Measurements from ENCODE around the gene BCS1L.

The BCS1L gene

DNA sequence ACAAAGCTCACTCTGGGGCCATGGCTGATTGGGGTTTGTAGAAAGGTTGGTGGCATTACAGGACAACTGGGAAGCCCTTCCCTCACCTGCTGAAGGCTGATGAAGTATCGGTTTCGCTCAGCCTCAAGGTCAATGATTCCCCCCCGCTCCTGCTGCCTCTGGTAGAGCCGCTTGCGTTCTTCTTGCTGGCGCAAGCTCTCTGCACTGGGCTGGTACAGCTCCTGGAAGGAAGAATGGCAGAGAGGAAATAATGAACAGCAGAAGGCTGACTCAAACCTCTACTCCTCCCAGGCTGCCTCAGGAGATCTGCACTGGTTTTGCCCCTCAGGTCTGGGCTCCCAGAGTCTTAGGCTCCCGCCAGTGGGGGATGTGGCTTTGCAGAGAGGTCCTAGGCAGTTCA lies 5.2 kb downstream of the BCS1L start:
- Histone ChIP-seq H3K4me1 (ENCODE audit: insufficient read depth, poor library complexity, severe bottlenecking) (no peaks in the 10 kb centered on the region), H3K27ac (ENCODE audit: poor library complexity, severe bottlenecking) (no peak overlapping the region), H3K36me3 (ENCODE audit: low read depth) (peaks cover 54% of the 10 kb centered on the region), H3K27me3 (ENCODE audit: insufficient read depth, poor library complexity, severe bottlenecking) (no peaks in the 10 kb centered on the region), H3K9me3 (ENCODE audit: severe bottlenecking) (no peaks in the 10 kb centered on the region), H3K4me3 (ENCODE audit: severe bottlenecking) (no peak overlapping the region)
- TF ChIP-seq, protein P1, sequence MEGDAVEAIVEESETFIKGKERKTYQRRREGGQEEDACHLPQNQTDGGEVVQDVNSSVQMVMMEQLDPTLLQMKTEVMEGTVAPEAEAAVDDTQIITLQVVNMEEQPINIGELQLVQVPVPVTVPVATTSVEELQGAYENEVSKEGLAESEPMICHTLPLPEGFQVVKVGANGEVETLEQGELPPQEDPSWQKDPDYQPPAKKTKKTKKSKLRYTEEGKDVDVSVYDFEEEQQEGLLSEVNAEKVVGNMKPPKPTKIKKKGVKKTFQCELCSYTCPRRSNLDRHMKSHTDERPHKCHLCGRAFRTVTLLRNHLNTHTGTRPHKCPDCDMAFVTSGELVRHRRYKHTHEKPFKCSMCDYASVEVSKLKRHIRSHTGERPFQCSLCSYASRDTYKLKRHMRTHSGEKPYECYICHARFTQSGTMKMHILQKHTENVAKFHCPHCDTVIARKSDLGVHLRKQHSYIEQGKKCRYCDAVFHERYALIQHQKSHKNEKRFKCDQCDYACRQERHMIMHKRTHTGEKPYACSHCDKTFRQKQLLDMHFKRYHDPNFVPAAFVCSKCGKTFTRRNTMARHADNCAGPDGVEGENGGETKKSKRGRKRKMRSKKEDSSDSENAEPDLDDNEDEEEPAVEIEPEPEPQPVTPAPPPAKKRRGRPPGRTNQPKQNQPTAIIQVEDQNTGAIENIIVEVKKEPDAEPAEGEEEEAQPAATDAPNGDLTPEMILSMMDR (IDR thresholded peaks at IDR 0.05; ENCODE audit: poor library complexity, severe bottlenecking) = no peak
- DNase-seq (ENCODE audit: low spot score) (no peak), ATAC-seq (ENCODE audit: low read depth) (no peak)

DNA sequence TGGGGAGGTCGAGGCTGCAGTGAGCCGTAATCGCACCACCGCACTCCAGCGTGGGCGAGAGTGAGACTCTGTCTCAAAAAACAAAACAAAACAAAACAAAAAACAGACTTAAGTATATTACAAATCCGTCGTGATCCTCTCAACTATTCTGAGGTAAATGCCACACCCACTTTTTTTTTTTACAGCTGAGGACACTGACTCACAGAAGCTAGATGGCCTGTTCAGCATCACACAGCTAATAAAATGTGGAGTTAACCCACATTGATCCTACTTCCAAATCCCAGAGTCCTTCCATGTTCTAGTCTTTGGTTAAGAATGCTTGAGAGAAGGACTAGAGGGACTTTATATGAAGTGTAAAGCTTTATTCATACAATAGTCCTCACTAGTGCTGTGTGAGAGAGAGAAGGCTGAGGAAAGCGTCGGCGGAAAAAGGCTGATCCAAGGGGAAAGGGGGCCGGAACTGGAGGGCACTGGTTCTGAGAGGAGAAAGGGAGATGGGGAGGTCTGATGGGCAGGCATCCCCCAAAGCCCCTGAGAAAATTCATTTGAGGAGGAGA lies 11.7 kb downstream of the BCS1L start:
- no peaks in the 10 kb centered on the region for H3K9me3 ChIP-seq (ENCODE audit: severe bottlenecking)
- peaks cover 37% of the 10 kb centered on the region for H3K36me3 ChIP-seq (ENCODE audit: low read depth)
- ATAC-seq (ENCODE audit: low read depth) (peak; percentile 37), DNase-seq (ENCODE audit: low spot score) (no peak)
- TF ChIP-seq, protein P1 (IDR thresholded peaks at IDR 0.05; ENCODE audit: poor library complexity, severe bottlenecking) = no peak
- H3K27ac ChIP-seq (ENCODE audit: poor library complexity, severe bottlenecking) = peak overlapping the region; percentile 75
- H3K27me3 ChIP-seq (ENCODE audit: insufficient read depth, poor library complexity, severe bottlenecking) = no peaks in the 10 kb centered on the region
- peak overlapping the region; percentile 62 for H3K4me3 ChIP-seq (ENCODE audit: severe bottlenecking)
- H3K4me1 ChIP-seq (ENCODE audit: insufficient read depth, poor library complexity, severe bottlenecking) = peaks cover 2% of the 10 kb centered on the region

DNA sequence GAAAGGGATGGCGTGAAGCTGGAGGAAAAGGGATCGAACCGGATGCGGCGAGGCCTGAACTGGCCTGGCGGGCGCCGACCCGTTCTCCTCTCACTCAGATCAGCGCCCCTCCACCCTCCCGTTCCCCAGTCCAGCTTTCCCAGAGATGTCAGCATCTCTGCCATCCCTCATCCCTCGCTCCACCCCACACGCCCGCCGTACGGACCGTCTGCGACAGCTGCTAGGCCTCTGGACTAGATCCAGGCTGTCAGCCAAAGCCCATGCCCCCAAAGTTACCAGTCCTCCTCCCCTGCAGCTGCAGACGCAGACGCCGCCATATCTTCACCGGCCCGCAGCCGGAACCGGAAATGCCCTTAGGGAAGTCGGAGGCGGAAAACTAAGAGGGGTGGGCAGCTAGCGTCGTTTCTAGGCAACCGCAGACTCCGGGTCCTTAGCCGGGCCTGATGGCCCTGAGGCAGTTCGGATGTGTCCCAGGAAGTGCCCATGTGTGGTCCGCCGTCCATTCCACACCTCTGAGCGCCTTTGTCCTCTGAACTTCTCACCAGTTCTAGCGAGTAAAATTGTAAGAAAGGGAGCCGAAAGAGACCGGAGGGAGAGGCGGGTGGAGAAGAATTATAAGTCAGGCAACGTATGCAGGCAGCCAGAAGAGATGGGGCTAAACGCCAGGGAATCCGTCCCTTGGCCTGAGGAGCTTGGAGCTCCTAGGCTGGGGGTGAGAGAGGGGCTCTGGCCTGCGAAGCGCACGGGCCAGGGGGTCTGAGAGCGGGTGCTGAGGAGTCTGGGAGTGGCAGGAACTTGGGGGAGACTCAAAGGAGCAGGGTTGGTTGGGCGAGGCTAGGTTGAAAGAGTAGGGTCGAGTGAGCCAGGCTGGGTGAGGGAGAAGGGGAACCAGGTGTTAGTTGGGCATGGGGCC lies 12.4 kb downstream of the BCS1L start, which contains the start of the genes RNF25 and STK36:
RNF25 (minus strand) TSS at position 349 of the 913 bp plus-strand sequence; CDS start at position 317, 32 bp downstream.
STK36 (plus strand) TSS at position 433 of the 913 bp plus-strand sequence. CDS start 744 bp downstream, outside the sequence.
- Histone ChIP-seq H3K4me1 (ENCODE audit: insufficient read depth, poor library complexity, severe bottlenecking) (peaks cover 2% of the 10 kb centered on the region), H3K4me3 (ENCODE audit: severe bottlenecking) (peak within 1 kb of the TSS; percentile 62), H3K36me3 (ENCODE audit: low read depth) (peaks cover 31% of the 10 kb centered on the region), H3K27me3 (ENCODE audit: insufficient read depth, poor library complexity, severe bottlenecking) (no peaks in the 10 kb centered on the region), H3K9me3 (ENCODE audit: severe bottlenecking) (no peaks in the 10 kb centered on the region), H3K27ac (ENCODE audit: poor library complexity, severe bottlenecking) (peak within 1 kb of the TSS; percentile 75)
- TF ChIP-seq, protein P1 (IDR thresholded peaks at IDR 0.05; ENCODE audit: poor library complexity, severe bottlenecking) = no peak
- peak; percentile 79 for DNase-seq (ENCODE audit: low spot score)
- ATAC-seq (ENCODE audit: low read depth) = peak; percentile 93

DNA sequence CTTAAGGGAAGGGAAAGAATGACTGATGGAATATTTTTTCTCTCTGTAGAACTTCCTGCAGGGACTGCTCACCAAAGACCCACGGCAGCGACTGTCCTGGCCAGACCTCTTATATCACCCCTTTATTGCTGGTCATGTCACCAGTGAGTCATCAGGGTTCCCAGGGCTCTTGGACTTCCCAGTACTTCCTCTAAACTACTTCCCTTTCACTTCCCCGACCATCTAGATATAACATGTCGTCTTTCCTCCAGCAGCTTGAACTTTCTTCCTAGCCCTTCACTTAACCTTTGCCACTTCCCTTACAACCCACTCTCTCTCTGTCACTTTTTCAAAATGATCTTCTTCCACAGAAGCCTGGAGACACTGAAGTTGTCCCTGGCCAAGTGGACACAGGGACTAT lies 19.6 kb downstream of the BCS1L start:
- no peak for DNase-seq (ENCODE audit: low spot score)
- Histone ChIP-seq H3K27me3 (ENCODE audit: insufficient read depth, poor library complexity, severe bottlenecking) (no peaks in the 10 kb centered on the region), H3K36me3 (ENCODE audit: low read depth) (peaks cover 54% of the 10 kb centered on the region), H3K9me3 (ENCODE audit: severe bottlenecking) (no peaks in the 10 kb centered on the region), H3K27ac (ENCODE audit: poor library complexity, severe bottlenecking) (no peak overlapping the region), H3K4me3 (ENCODE audit: severe bottlenecking) (no peak overlapping the region), H3K4me1 (ENCODE audit: insufficient read depth, poor library complexity, severe bottlenecking) (no peaks in the 10 kb centered on the region)
- TF ChIP-seq, protein P1 (IDR thresholded peaks at IDR 0.05; ENCODE audit: poor library complexity, severe bottlenecking) = no peak
- ATAC-seq (ENCODE audit: low read depth) = no peak
